Measurements from ENCODE around the gene CNTFR.

Gene CNTFR

GRCh38 chr9:34526026-34526425 lies 63.5 kb downstream of the CNTFR start:
- no peak overlapping the region for H3K4me3 ChIP-seq (ENCODE audit: low read depth, low read length)
- no peak for DNase-seq (ENCODE audit: low read depth, low spot score)
- POLR2A ChIA-PET, result no interaction called here
- TF ChIP-seq CTCF (IDR thresholded peaks at IDR 0.05; ENCODE audit: insufficient read depth, low read length, missing control alignments), result no peak
- CTCF ChIA-PET, result no interaction called here

GRCh38 chr9:34524349-34524748 lies 65.2 kb downstream of the CNTFR start:
- no peak for TF ChIP-seq CTCF (IDR thresholded peaks at IDR 0.05; ENCODE audit: insufficient read depth, low read length, missing control alignments)
- H3K4me3 ChIP-seq (ENCODE audit: low read depth, low read length), result no peak overlapping the region
- ChIA-PET POLR2A (no interaction called here), CTCF (interaction anchor here (1.2 to 2.1 kb wide), 7 partner anchors 11 to 121 kb away, joined by 3 to 13 read pairs (median 5); no protein-coding TSS in a partner anchor)
- DNase-seq (ENCODE audit: low read depth, low spot score), result no peak

- H3K4me3 ChIP-seq (ENCODE audit: low read depth, low read length), result peak within 1 kb of the TSS; percentile 42
- DNase-seq (ENCODE audit: low read depth, low spot score), result peak; percentile 4
- POLR2A ChIA-PET, result no interaction called here
- TF ChIP-seq CTCF (IDR thresholded peaks at IDR 0.05; ENCODE audit: insufficient read depth, low read length, missing control alignments), result no peak
- CTCF ChIA-PET, result interaction anchor here (1.0 to 2.1 kb wide), 10 partner anchors 10 to 119 kb away, joined by 3 to 13 read pairs (median 3); no protein-coding TSS in a partner anchor
These were observed 66.3 kb downstream of the CNTFR start, which contains the start of gene ENHO for GRCh38 chr9:34522971-34523797. Gene ENHO (minus strand): TSS chr9:34522990. CDS start chr9:34521695, 1,295 bp downstream.

GRCh38 chr9:34522091-34522887 lies 67.2 kb downstream of the CNTFR start:
- CTCF ChIA-PET, result interaction anchor here (1.0 to 2.1 kb wide), 6 partner anchors 9 to 119 kb away, joined by 3 to 13 read pairs (median 5); no protein-coding TSS in a partner anchor

GRCh38 chr9:34521406-34522045 lies 68.0 kb downstream of the CNTFR start:
- CTCF ChIA-PET, result interaction anchor here (1.1 to 2.0 kb wide), 2 partner anchors 70 to 117 kb away, joined by 5 to 6 read pairs; no protein-coding TSS in a partner anchor
- POLR2A ChIA-PET, result no interaction called here

More at GRCh38 chr9:34522091-34522887, 67.2 kb downstream of the CNTFR start:
- POLR2A ChIA-PET, result no interaction called here
- DNase-seq (ENCODE audit: low read depth, low spot score), result no peak
- TF ChIP-seq CTCF (IDR thresholded peaks at IDR 0.05; ENCODE audit: insufficient read depth, low read length, missing control alignments), result no peak
- H3K4me3 ChIP-seq (ENCODE audit: low read depth, low read length), result peak overlapping the region; percentile 42

More at GRCh38 chr9:34521406-34522045, 68.0 kb downstream of the CNTFR start:
- DNase-seq (ENCODE audit: low read depth, low spot score), result no peak
- no peak overlapping the region for H3K4me3 ChIP-seq (ENCODE audit: low read depth, low read length)
- TF ChIP-seq CTCF (IDR thresholded peaks at IDR 0.05; ENCODE audit: insufficient read depth, low read length, missing control alignments), result no peak
